K562 (cell line): ENCODE measurements around the gene SPINK4.

Experiments used
- DPF2 ChIP-seq: fragments of 450-650 bp; IDR thresholded peaks from 2 replicates; pipeline ENCODE4 v1.6.1; 2016
- ETV5 ChIP-seq: sonication (generic); formaldehyde crosslinking; IDR thresholded peaks from 2 replicates; pipeline ENCODE4 v1.4.0; 2020; ENCODE audit warnings: low read depth, mild to moderate bottlenecking, missing genetic modification reagents
- GABPB1 ChIP-seq: sonication (generic); formaldehyde crosslinking; IDR thresholded peaks from 2 replicates; pipeline ENCODE4 v1.8.0; 2022; ENCODE audit warnings: mild to moderate bottlenecking, missing genetic modification reagents
- MTA1 ChIP-seq: fragments of 450-650 bp; IDR thresholded peaks from 2 replicates; pipeline ENCODE4 v1.6.1; 2017; ENCODE audit warnings: borderline replicate concordance
- SMC3 ChIP-seq: conservative IDR thresholded peaks from 2 replicates; pipeline ENCODE4 v1.6.1; 2011; ENCODE audit warnings: low read depth, low read length, improper control_type of control experiment; ENCODE audit not compliant: insufficient read depth
- TCF7L2 ChIP-seq: fragments of 150-350 bp; IDR thresholded peaks from 2 replicates; pipeline ENCODE4 v1.6.1; 2016; ENCODE audit warnings: low read depth, mild to moderate bottlenecking, low read length, moderate library complexity
- ZBTB1 ChIP-seq: sonication (generic); formaldehyde crosslinking; IDR thresholded peaks from 2 replicates; pipeline ENCODE4 v1.8.1; 2023; ENCODE audit warnings: missing genetic modification reagents, low read depth, mild to moderate bottlenecking, borderline replicate concordance
- ZNF282 ChIP-seq: sonication (generic); formaldehyde crosslinking; IDR thresholded peaks from 2 replicates; pipeline ENCODE4 v1.8.1; 2023; ENCODE audit warnings: missing genetic modification reagents
- ZNF830 ChIP-seq: fragments of 250-450 bp; sonication (Bioruptor Pico); IDR thresholded peaks from 2 replicates; pipeline ENCODE4 v1.5.0; 2021; ENCODE audit warnings: mild to moderate bottlenecking

- TF ChIP-seq DPF2, result no peak
- no peak for TF ChIP-seq MTA1
- TF ChIP-seq ETV5 (CRISPR knock-in tag), result no peak
- no peak for TF ChIP-seq GABPB1
- no peak for TF ChIP-seq SMC3
- no peak for TF ChIP-seq ZNF282 (CRISPR knock-in tag)
- no peak for TF ChIP-seq ZNF830 (CRISPR knock-in tag)
- TF ChIP-seq ZBTB1 (CRISPR knock-in tag), result no peak
- TF ChIP-seq TCF7L2, result no peak
These were observed 45.5 kb downstream of the SPINK4 start for GRCh38 chr9:33285502-33285901.
